Thoracic aorta (tissue), 2 donors: ENCODE measurements around the gene RPRD1B. TPM values are rescaled to one million over a fixed set of nuclear protein-coding genes. Genes with fewer than 3 reads are reported as not detected.

Source experiments
- ATAC-seq: fragments of 150-250 bp; one replicate; pipeline ENCODE4 v1.8.0; 2017; ENCODE audit warnings: low read depth; ENCODE audit not compliant: insufficient number of reproducible peaks, low FRiP score
- DNase-seq: peaks from one replicate; pipeline ENCODE4 v3.0.0-alpha.2; 2020; ENCODE audit warnings: low spot score
- H3K27ac ChIP-seq, 2 donors: fragments of 200-600 bp; sonication (generic); 1 replicate in 1 of 2; 2 replicates in 1 of 2; pipeline ENCODE4 v1.5.1; 2016; ENCODE audit warnings: mild to moderate bottlenecking in 2 of 2, moderate library complexity in 2 of 2
- H3K27me3 ChIP-seq: fragments of 200-600 bp; sonication (generic); replicated peaks from 2 replicates; pipeline ENCODE4 v1.6.0; 2016; ENCODE audit warnings: mild to moderate bottlenecking; ENCODE audit not compliant: insufficient read depth
- H3K36me3 ChIP-seq: fragments of 200-600 bp; sonication (generic); one replicate; pipeline ENCODE4 v1.5.1; 2016
- H3K4me1 ChIP-seq, 2 donors: fragments of 200-600 bp; sonication (generic); 1 replicate in 1 of 2; 2 replicates in 1 of 2; pipeline versions ENCODE4 v1.5.1 to v1.6.0; 2016; ENCODE audit warnings: low read depth in 2 of 2, mild to moderate bottlenecking in 1 of 2; ENCODE audit not compliant: control insufficient read depth in 1 of 2
- H3K4me3 ChIP-seq: fragments of 200-600 bp; sonication (generic); 2 replicates; pipeline ENCODE4 v1.5.1; 2016; ENCODE audit warnings: mild to moderate bottlenecking
- H3K9me3 ChIP-seq: fragments of 200-600 bp; sonication (generic); 2 replicates; pipeline ENCODE4 v1.5.1; 2016
- CTCF ChIP-seq: fragments of 200-600 bp; sonication (generic); IDR thresholded peaks from one replicate; pipeline ENCODE4 v1.5.1; 2019; ENCODE audit warnings: antibody characterized with exemption
- total RNA-seq, 2 donors: library from RNA; depleted of rRNA; stranded (reverse); fragments of >200 nt; gene quantifications; one replicate each; pipeline versions ENCODE4 v1.1.0 to v1.2.3, GENCODE V29; 2016

Gene RPRD1B
- total RNA-seq, 2 donors from 2014 or later, result 22.3 to 77.7 TPM

- H3K27ac ChIP-seq, result no peak overlapping the region
- no peaks in the 10 kb centered on the region for H3K27me3 ChIP-seq
- H3K4me1 ChIP-seq, result peaks cover 0 to 9% of the 10 kb centered on the region in 2 donors
- H3K36me3 ChIP-seq, result peaks cover 38% of the 10 kb centered on the region
- no peaks in the 10 kb centered on the region for H3K9me3 ChIP-seq
- no peak for TF ChIP-seq CTCF
- DNase-seq, result no peak
- ATAC-seq, result no peak
- H3K4me3 ChIP-seq, result no peak overlapping the region
Observed at GRCh38 chr20:37997516-37997915, 36.0 kb upstream of the RPRD1B start.

GRCh38 chr20:37999526-38000263 is 33.9 kb upstream of the RPRD1B start:
- Histone ChIP-seq H3K27ac (no peak overlapping the region), H3K4me1 (peaks cover 0 to 6% of the 10 kb centered on the region in 2 donors), H3K36me3 (peaks cover 41% of the 10 kb centered on the region), H3K4me3 (no peak overlapping the region), H3K27me3 (no peaks in the 10 kb centered on the region), H3K9me3 (no peaks in the 10 kb centered on the region)
- no peak for TF ChIP-seq CTCF
- no peak for ATAC-seq
- no peak for DNase-seq

- Histone ChIP-seq H3K27ac (no peak overlapping the region), H3K36me3 (peaks cover 37% of the 10 kb centered on the region), H3K9me3 (no peaks in the 10 kb centered on the region), H3K4me3 (no peak overlapping the region), H3K4me1 (peaks cover 0 to 6% of the 10 kb centered on the region in 2 donors), H3K27me3 (no peaks in the 10 kb centered on the region)
- DNase-seq (no peak), ATAC-seq (no peak)
- TF ChIP-seq CTCF, result no peak
Observed at GRCh38 chr20:38000293-38000692, 33.3 kb upstream of the RPRD1B start.

- H3K4me1 ChIP-seq, result peaks cover 0 to 6% of the 10 kb centered on the region in 2 donors
- DNase-seq, result no peak
- no peak for TF ChIP-seq CTCF
- H3K9me3 ChIP-seq, result no peaks in the 10 kb centered on the region
- H3K27ac ChIP-seq, result no peak overlapping the region
- H3K27me3 ChIP-seq, result no peaks in the 10 kb centered on the region
- ATAC-seq, result no peak
- H3K36me3 ChIP-seq, result peaks cover 32% of the 10 kb centered on the region
- no peak overlapping the region for H3K4me3 ChIP-seq
Observed at GRCh38 chr20:38001173-38001875, 32.2 kb upstream of the RPRD1B start.

GRCh38 chr20:38001981-38002380 is 31.6 kb upstream of the RPRD1B start:
- H3K27me3 ChIP-seq, result no peaks in the 10 kb centered on the region
- no peaks in the 10 kb centered on the region for H3K9me3 ChIP-seq
- TF ChIP-seq CTCF, result no peak
- DNase-seq (no peak), ATAC-seq (no peak)
- H3K27ac ChIP-seq, result no peak overlapping the region
- H3K4me3 ChIP-seq, result no peak overlapping the region
- peaks cover 0 to 6% of the 10 kb centered on the region in 2 donors for H3K4me1 ChIP-seq
- H3K36me3 ChIP-seq, result peaks cover 31% of the 10 kb centered on the region
